ENCODE data around the gene OPRL1. TPM values are rescaled to one million over a fixed set of nuclear protein-coding genes. Genes with fewer than 3 reads are reported as not detected.

The OPRL1 gene
- total and polyA plus RNA-seq, 2 donors (not counting 1 experiment from before 2014, with no cell fraction given), result 0.49 to 4.1 TPM

- TF ChIP-seq EZH2 (IDR thresholded peaks at IDR 0.05; ENCODE audit: low read length, missing control alignments) (no peak), CTCF (conservative IDR thresholded peaks at IDR 0.05 in 1 of 2, IDR thresholded peaks at IDR 0.05 in 1 of 2; ENCODE audit: low read depth in 1 of 2, low read length in 2 of 2) (no peak)
- H3K9ac ChIP-seq (ENCODE audit: insufficient read depth, low read length), result no peak overlapping the region
- no peaks in the 10 kb centered on the region for H3K4me1 ChIP-seq (ENCODE audit: control insufficient read depth, extremely low read depth, insufficient read depth, low read length)
- DNase-seq (ENCODE audit: low read depth in 2 of 2), result no peak
- no peak overlapping the region for H3K27ac ChIP-seq (ENCODE audit: insufficient read depth, low read length)
- no peaks in the 10 kb centered on the region for H4K20me1 ChIP-seq (ENCODE audit: control insufficient read depth, extremely low read depth, insufficient read depth, low read length)
- no peak overlapping the region for H3K4me3 ChIP-seq (replicated peaks in 1 of 4; ENCODE audit: control extremely low read depth in 1 of 4, insufficient read depth in 1 of 4, low read depth in 3 of 4, low read length in 4 of 4)
- no peaks in the 10 kb centered on the region for H3K9me3 ChIP-seq (ENCODE audit: control insufficient read depth, insufficient read depth, low read depth, low read length)
- no peaks in the 10 kb centered on the region for H3K79me2 ChIP-seq (ENCODE audit: control insufficient read depth, insufficient read depth, low read length)
- no peak overlapping the region for H2AFZ ChIP-seq (ENCODE audit: low read length)
- no peak overlapping the region for H3K4me2 ChIP-seq (ENCODE audit: extremely low read depth, insufficient read depth, low read length)
- H3K36me3 ChIP-seq (ENCODE audit: control insufficient read depth, insufficient read depth, low read length), result no peaks in the 10 kb centered on the region
- no peaks in the 10 kb centered on the region for H3K27me3 ChIP-seq (ENCODE audit: control insufficient read depth, insufficient read depth, low read length)
These were observed 59.5 kb downstream of the OPRL1 start for GRCh38 chr20:64139199-64140060.

- H3K79me2 ChIP-seq (ENCODE audit: control insufficient read depth, insufficient read depth, low read length), result no peaks in the 10 kb centered on the region
- H3K36me3 ChIP-seq (ENCODE audit: control insufficient read depth, insufficient read depth, low read length), result no peaks in the 10 kb centered on the region
- H4K20me1 ChIP-seq (ENCODE audit: control insufficient read depth, extremely low read depth, insufficient read depth, low read length), result no peaks in the 10 kb centered on the region
- H3K9ac ChIP-seq (ENCODE audit: insufficient read depth, low read length), result no peak overlapping the region
- no peak overlapping the region for H3K27ac ChIP-seq (ENCODE audit: insufficient read depth, low read length)
- H3K4me2 ChIP-seq (ENCODE audit: extremely low read depth, insufficient read depth, low read length), result no peak overlapping the region
- no peak for DNase-seq (ENCODE audit: low read depth in 2 of 2)
- TF ChIP-seq EZH2 (IDR thresholded peaks at IDR 0.05; ENCODE audit: low read length, missing control alignments) (no peak), CTCF (conservative IDR thresholded peaks at IDR 0.05 in 1 of 2, IDR thresholded peaks at IDR 0.05 in 1 of 2; ENCODE audit: low read depth in 1 of 2, low read length in 2 of 2) (no peak)
- H3K27me3 ChIP-seq (ENCODE audit: control insufficient read depth, insufficient read depth, low read length), result no peaks in the 10 kb centered on the region
- no peaks in the 10 kb centered on the region for H3K9me3 ChIP-seq (ENCODE audit: control insufficient read depth, insufficient read depth, low read depth, low read length)
- H2AFZ ChIP-seq (ENCODE audit: low read length), result no peak overlapping the region
- H3K4me3 ChIP-seq (replicated peaks in 1 of 4; ENCODE audit: control extremely low read depth in 1 of 4, insufficient read depth in 1 of 4, low read depth in 3 of 4, low read length in 4 of 4), result no peak overlapping the region
- H3K4me1 ChIP-seq (ENCODE audit: control insufficient read depth, extremely low read depth, insufficient read depth, low read length), result no peaks in the 10 kb centered on the region
These were observed 60.4 kb downstream of the OPRL1 start for GRCh38 chr20:64140061-64140931.

GRCh38 chr20:64140956-64141355 lies 61.1 kb downstream of the OPRL1 start:
- H3K9me3 ChIP-seq (ENCODE audit: control insufficient read depth, insufficient read depth, low read depth, low read length), result no peaks in the 10 kb centered on the region
- no peak overlapping the region for H3K27ac ChIP-seq (ENCODE audit: insufficient read depth, low read length)
- TF ChIP-seq EZH2 (IDR thresholded peaks at IDR 0.05; ENCODE audit: low read length, missing control alignments), result no peak
- TF ChIP-seq CTCF (conservative IDR thresholded peaks at IDR 0.05 in 1 of 2, IDR thresholded peaks at IDR 0.05 in 1 of 2; ENCODE audit: low read depth in 1 of 2, low read length in 2 of 2), result no peak
- DNase-seq (ENCODE audit: low read depth in 2 of 2), result no peak
- H3K4me3 ChIP-seq (replicated peaks in 1 of 4; ENCODE audit: control extremely low read depth in 1 of 4, insufficient read depth in 1 of 4, low read depth in 3 of 4, low read length in 4 of 4), result no peak overlapping the region
- H2AFZ ChIP-seq (ENCODE audit: low read length), result no peak overlapping the region
- no peak overlapping the region for H3K4me2 ChIP-seq (ENCODE audit: extremely low read depth, insufficient read depth, low read length)
- H3K27me3 ChIP-seq (ENCODE audit: control insufficient read depth, insufficient read depth, low read length), result no peaks in the 10 kb centered on the region
- H4K20me1 ChIP-seq (ENCODE audit: control insufficient read depth, extremely low read depth, insufficient read depth, low read length), result no peaks in the 10 kb centered on the region
- H3K4me1 ChIP-seq (ENCODE audit: control insufficient read depth, extremely low read depth, insufficient read depth, low read length), result no peaks in the 10 kb centered on the region
- H3K36me3 ChIP-seq (ENCODE audit: control insufficient read depth, insufficient read depth, low read length), result no peaks in the 10 kb centered on the region
- H3K79me2 ChIP-seq (ENCODE audit: control insufficient read depth, insufficient read depth, low read length), result no peaks in the 10 kb centered on the region
- no peak overlapping the region for H3K9ac ChIP-seq (ENCODE audit: insufficient read depth, low read length)
